ENCODE data around the gene CHODL. TPM values are rescaled to one million over a fixed set of nuclear protein-coding genes. Genes with fewer than 3 reads are reported as not detected.

The CHODL gene
- polyA plus RNA-seq, 2 of the 4 experiments (the other 2 are of a cell fraction) = not detected

DNA sequence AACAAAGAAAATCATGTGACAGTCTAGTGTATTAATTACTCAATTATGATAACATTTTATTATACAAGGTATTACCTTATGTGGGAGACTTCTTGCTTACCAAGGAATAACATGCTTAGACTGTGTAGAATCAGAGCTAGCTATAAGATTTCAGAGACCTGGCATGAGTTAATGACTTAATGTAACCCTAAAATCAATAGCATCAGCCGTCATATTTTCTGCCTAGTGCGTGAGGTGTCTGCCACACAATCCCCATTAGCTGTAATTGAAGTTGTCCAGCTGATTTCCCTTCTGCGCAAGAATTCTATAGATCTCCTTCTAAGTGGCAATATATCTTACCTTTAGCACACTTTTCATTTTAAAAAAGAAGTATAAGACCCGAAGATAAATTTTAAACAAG lies 28.8 kb downstream of the CHODL start:
- H3K27ac ChIP-seq = no peak overlapping the region
- H3K4me2 ChIP-seq = no peak overlapping the region
- CTCF ChIA-PET = no interaction called here
- H3K9me3 ChIP-seq = no peaks in the 10 kb centered on the region
- H3K4me1 ChIP-seq = no peaks in the 10 kb centered on the region
- 15% methylated on average over 4 of the region's 4 CpGs for WGBS (ENCODE audit: missing lambda C conversion rate)
- no peak overlapping the region for H3K4me3 ChIP-seq
- no peak for TF ChIP-seq ZNF302 (CRISPR knock-in tag; IDR thresholded peaks at IDR 0.05)
- TF ChIP-seq CBX2 (IDR thresholded peaks at IDR 0.05; ENCODE audit: borderline replicate concordance, low read depth) = no peak
- TF ChIP-seq CBX8 (IDR thresholded peaks at IDR 0.05) = no peak
- TF ChIP-seq SREBF2 (IDR thresholded peaks at IDR 0.05) = no peak
- TF ChIP-seq NFE2L2 (conservative IDR thresholded peaks at IDR 0.05; ENCODE audit: low read length) = no peak
- TF ChIP-seq EHF (CRISPR knock-in tag; IDR thresholded peaks at IDR 0.05) = no peak
- TF ChIP-seq, protein P1, sequence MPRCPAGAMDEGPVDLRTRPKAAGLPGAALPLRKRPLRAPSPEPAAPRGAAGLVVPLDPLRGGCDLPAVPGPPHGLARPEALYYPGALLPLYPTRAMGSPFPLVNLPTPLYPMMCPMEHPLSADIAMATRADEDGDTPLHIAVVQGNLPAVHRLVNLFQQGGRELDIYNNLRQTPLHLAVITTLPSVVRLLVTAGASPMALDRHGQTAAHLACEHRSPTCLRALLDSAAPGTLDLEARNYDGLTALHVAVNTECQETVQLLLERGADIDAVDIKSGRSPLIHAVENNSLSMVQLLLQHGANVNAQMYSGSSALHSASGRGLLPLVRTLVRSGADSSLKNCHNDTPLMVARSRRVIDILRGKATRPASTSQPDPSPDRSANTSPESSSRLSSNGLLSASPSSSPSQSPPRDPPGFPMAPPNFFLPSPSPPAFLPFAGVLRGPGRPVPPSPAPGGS (IDR thresholded peaks at IDR 0.05) = no peak
- no peak for TF ChIP-seq FOSB (CRISPR knock-in tag; IDR thresholded peaks at IDR 0.05)
- TF ChIP-seq, protein P2, sequence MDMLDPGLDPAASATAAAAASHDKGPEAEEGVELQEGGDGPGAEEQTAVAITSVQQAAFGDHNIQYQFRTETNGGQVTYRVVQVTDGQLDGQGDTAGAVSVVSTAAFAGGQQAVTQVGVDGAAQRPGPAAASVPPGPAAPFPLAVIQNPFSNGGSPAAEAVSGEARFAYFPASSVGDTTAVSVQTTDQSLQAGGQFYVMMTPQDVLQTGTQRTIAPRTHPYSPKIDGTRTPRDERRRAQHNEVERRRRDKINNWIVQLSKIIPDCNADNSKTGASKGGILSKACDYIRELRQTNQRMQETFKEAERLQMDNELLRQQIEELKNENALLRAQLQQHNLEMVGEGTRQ (IDR thresholded peaks at IDR 0.05) = no peak
- TF ChIP-seq ELK1 (IDR thresholded peaks at IDR 0.05; ENCODE audit: low read depth, low read length) = no peak
- TF ChIP-seq EP300 (IDR thresholded peaks at IDR 0.05) = no peak
- TF ChIP-seq HOXA7 (CRISPR knock-in tag; IDR thresholded peaks at IDR 0.05) = no peak
- no peak for TF ChIP-seq HOXB5 (CRISPR knock-in tag; IDR thresholded peaks at IDR 0.05)
- TF ChIP-seq RFX5 (IDR thresholded peaks at IDR 0.05) = no peak
- no peak for TF ChIP-seq ZFP36 (IDR thresholded peaks at IDR 0.05; ENCODE audit: borderline replicate concordance, partially characterized antibody)
- no peak for TF ChIP-seq HOXB13 (CRISPR knock-in tag; IDR thresholded peaks at IDR 0.05; ENCODE audit: low read depth)
- TF ChIP-seq ESRRA (IDR thresholded peaks at IDR 0.05; ENCODE audit: borderline replicate concordance, low read length) = no peak
- TF ChIP-seq HDAC2 (IDR thresholded peaks at IDR 0.05) = no peak
- no peak for TF ChIP-seq PBX3 (IDR thresholded peaks at IDR 0.05)
- TF ChIP-seq BHLHE40 (IDR thresholded peaks at IDR 0.05; ENCODE audit: low read depth, low read length) = no peak
- FAIRE-seq (no peak), DNase-seq (ENCODE audit: low read depth in 1 of 2, low spot score in 1 of 2) (no peak), ATAC-seq (no peak)
- POLR2A ChIA-PET = no interaction called here

DNA sequence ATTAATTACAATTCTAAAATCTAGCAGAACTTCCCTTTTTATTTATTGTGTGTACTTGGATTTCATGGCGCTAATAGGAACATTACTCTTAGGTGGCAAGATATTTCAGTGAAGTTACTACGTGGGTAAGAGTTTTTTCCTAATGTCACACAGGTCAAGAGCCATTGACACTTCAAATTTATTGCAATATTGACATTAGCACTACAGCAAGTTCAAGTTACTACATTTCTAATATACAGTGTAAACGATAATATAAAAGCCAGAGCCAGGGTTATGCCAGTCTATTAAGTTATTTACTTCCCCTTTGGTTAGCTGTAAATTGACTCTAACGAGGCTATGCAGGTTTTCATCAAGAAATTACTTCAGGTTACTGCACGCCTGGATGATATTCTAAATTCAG lies 29.7 kb downstream of the CHODL start:
- CTCF ChIA-PET = no interaction called here
- Histone ChIP-seq H3K27ac (no peak overlapping the region), H3K4me3 (no peak overlapping the region), H3K9me3 (no peaks in the 10 kb centered on the region), H3K4me1 (no peaks in the 10 kb centered on the region), H3K4me2 (no peak overlapping the region)
- DNase-seq (ENCODE audit: low read depth in 1 of 2, low spot score in 1 of 2) (no peak), FAIRE-seq (no peak), ATAC-seq (no peak)
- WGBS (ENCODE audit: missing lambda C conversion rate) = 2% methylated on average over 5 of the region's 5 CpGs
- TF ChIP-seq TP53 (CRISPR knock-in tag; IDR thresholded peaks at IDR 0.05) (no peak), CBX2 (IDR thresholded peaks at IDR 0.05; ENCODE audit: borderline replicate concordance, low read depth) (no peak), ATOH8 (CRISPR knock-in tag; IDR thresholded peaks at IDR 0.05; ENCODE audit: low read depth) (no peak), HOXB13 (CRISPR knock-in tag; IDR thresholded peaks at IDR 0.05; ENCODE audit: low read depth) (no peak), CHD2 (IDR thresholded peaks at IDR 0.05; ENCODE audit: low read length, partially characterized antibody) (no peak), PBX3 (IDR thresholded peaks at IDR 0.05) (no peak), POLR2A (IDR thresholded peaks at IDR 0.05; ENCODE audit: low read length) (no peak), FOSB (CRISPR knock-in tag; IDR thresholded peaks at IDR 0.05) (no peak), CEBPB (IDR thresholded peaks at IDR 0.05) (no peak), EHMT2 (IDR thresholded peaks at IDR 0.05; ENCODE audit: low read depth) (no peak)
- POLR2A ChIA-PET = no interaction called here
